ENCODE data around the gene MAP3K7. TPM values are rescaled to one million over a fixed set of nuclear protein-coding genes. Genes with fewer than 3 reads are reported as not detected.

Gene MAP3K7
- total RNA-seq, 2 experiments from 2014 or later = 9.0 to 9.3 TPM

DNA sequence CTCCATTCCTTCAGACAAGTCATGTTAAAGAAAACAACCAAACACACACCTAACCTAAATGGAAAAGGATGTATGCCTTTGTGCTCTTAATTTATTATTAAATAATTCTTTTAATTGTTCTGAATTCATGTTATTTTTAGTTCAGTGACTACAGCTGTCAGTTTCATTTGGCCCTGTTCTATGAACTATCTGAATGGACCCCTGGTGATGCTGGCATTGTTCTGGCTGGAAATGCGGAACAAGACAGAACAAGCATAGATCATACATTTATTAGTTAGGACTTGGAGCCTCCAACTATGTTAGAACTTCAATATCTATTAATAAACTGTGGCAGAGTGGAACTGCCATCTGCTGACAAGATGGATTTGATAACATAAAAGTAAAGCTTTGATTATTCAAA, 5.7 kb downstream of the MAP3K7 start:
- Histone ChIP-seq H3K27me3 (ENCODE audit: control insufficient read depth in 1 of 2, insufficient read depth in 2 of 2, low read length in 2 of 2) (no peaks in the 10 kb centered on the region), H3K4me3 (ENCODE audit: low read length) (no peak overlapping the region), H3K9me3 (ENCODE audit: control insufficient read depth in 1 of 2, insufficient read depth in 1 of 2, low read length in 2 of 2) (no peaks in the 10 kb centered on the region), H3K4me1 (ENCODE audit: insufficient read depth, low read length) (peaks cover 7% of the 10 kb centered on the region), H3K27ac (ENCODE audit: low read depth in 1 of 2, low read length in 2 of 2) (no peak overlapping the region), H3K36me3 (ENCODE audit: insufficient read depth, low read length) (peaks cover 3% of the 10 kb centered on the region)
- Mint-ChIP-seq H3K9me3 (no peaks in the 10 kb centered on the region), H3K4me1 (ENCODE audit: low read depth) (peaks cover 55% of the 10 kb centered on the region), H3K27me3 (no peaks in the 10 kb centered on the region), H3K4me3 (no peak overlapping the region), H3K27ac (no peak overlapping the region), H3K36me3 (ENCODE audit: low read depth) (peaks cover 9% of the 10 kb centered on the region)
- intact Hi-C loops (cut with DNase I, micrococcal nuclease) = loop anchor here (5.0 to 10.0 kb wide), 3 partner anchors 756 to 1226 kb away; partner anchors contain the start of genes CASP8AP2 (in 2 of the 2) and UBE2J1 (in 1 of the 2)
- ChIA-PET POLR2A (no interaction called here), CTCF (no interaction called here)
- DNase-seq (no peak), ATAC-seq (ENCODE audit: poor library complexity) (no peak)
- TF ChIP-seq, protein P1, sequence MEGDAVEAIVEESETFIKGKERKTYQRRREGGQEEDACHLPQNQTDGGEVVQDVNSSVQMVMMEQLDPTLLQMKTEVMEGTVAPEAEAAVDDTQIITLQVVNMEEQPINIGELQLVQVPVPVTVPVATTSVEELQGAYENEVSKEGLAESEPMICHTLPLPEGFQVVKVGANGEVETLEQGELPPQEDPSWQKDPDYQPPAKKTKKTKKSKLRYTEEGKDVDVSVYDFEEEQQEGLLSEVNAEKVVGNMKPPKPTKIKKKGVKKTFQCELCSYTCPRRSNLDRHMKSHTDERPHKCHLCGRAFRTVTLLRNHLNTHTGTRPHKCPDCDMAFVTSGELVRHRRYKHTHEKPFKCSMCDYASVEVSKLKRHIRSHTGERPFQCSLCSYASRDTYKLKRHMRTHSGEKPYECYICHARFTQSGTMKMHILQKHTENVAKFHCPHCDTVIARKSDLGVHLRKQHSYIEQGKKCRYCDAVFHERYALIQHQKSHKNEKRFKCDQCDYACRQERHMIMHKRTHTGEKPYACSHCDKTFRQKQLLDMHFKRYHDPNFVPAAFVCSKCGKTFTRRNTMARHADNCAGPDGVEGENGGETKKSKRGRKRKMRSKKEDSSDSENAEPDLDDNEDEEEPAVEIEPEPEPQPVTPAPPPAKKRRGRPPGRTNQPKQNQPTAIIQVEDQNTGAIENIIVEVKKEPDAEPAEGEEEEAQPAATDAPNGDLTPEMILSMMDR (IDR thresholded peaks at IDR 0.05) = no peak

DNA sequence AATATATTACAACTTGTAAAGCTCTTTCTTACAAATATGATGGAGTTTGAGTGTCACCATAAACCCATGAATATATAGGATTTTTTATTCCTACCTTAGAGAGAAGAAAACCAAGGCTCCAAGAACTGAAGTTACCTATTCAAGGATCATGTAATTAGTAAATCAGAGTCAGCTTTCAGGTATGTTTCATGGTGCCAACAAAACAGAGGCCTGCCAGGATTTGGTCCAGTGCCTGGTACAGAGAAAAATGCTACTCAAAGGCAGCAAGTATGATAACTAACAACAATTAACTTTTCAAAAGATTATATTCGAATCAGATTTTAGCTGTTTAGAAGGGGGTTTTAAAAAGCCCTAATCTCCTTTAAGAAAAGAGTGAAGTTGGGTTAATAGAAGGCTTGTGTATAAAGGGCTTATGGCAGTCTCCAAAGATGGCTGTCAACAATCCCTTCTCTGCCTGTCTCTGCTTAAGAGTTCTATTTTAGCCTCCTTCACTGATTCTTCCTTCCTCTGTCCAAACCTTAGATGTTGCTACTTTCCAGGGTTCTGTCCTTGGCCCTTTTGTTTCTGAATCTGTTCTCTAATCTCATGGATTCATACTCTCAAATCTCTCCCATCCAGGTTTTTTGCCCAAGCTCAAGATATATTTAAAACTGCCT, 7.8 kb downstream of the MAP3K7 start:
- Histone ChIP-seq H3K9me3 (ENCODE audit: control insufficient read depth in 1 of 2, insufficient read depth in 1 of 2, low read length in 2 of 2) (no peaks in the 10 kb centered on the region), H3K4me1 (ENCODE audit: insufficient read depth, low read length) (peaks cover 3% of the 10 kb centered on the region), H3K36me3 (ENCODE audit: insufficient read depth, low read length) (peaks cover 3% of the 10 kb centered on the region), H3K27ac (ENCODE audit: low read depth in 1 of 2, low read length in 2 of 2) (no peak overlapping the region), H3K27me3 (ENCODE audit: control insufficient read depth in 1 of 2, insufficient read depth in 2 of 2, low read length in 2 of 2) (no peaks in the 10 kb centered on the region), H3K4me3 (ENCODE audit: low read length) (no peak overlapping the region)
- no peak for ATAC-seq (ENCODE audit: poor library complexity)
- Mint-ChIP-seq H3K36me3 (ENCODE audit: low read depth) (peaks cover 8% of the 10 kb centered on the region), H3K27me3 (no peaks in the 10 kb centered on the region), H3K4me1 (ENCODE audit: low read depth) (peaks cover 41% of the 10 kb centered on the region), H3K9me3 (no peaks in the 10 kb centered on the region), H3K4me3 (no peak overlapping the region), H3K27ac (peak overlapping the region; percentile 42)
- ChIA-PET CTCF (no interaction called here), POLR2A (no interaction called here)
- intact Hi-C loops (cut with DNase I, micrococcal nuclease) = no loop called here
- TF ChIP-seq, protein P1 (IDR thresholded peaks at IDR 0.05) = no peak
- no peak for DNase-seq

GRCh38 chr6:90575267-90575666, 11.6 kb downstream of the MAP3K7 start:
- Mint-ChIP-seq H3K27ac (no peak overlapping the region), H3K4me1 (ENCODE audit: low read depth) (peaks cover 33% of the 10 kb centered on the region), H3K4me3 (no peak overlapping the region), H3K27me3 (no peaks in the 10 kb centered on the region), H3K9me3 (no peaks in the 10 kb centered on the region), H3K36me3 (ENCODE audit: low read depth) (peaks cover 18% of the 10 kb centered on the region)
- intact Hi-C loops (cut with DNase I, micrococcal nuclease) = no loop called here
- H3K27me3 ChIP-seq (ENCODE audit: control insufficient read depth in 1 of 2, insufficient read depth in 2 of 2, low read length in 2 of 2) = no peaks in the 10 kb centered on the region
- H3K9me3 ChIP-seq (ENCODE audit: control insufficient read depth in 1 of 2, insufficient read depth in 1 of 2, low read length in 2 of 2) = no peaks in the 10 kb centered on the region
- TF ChIP-seq, protein P1 (IDR thresholded peaks at IDR 0.05) = no peak
- DNase-seq = no peak
- no peak overlapping the region for H3K27ac ChIP-seq (ENCODE audit: low read depth in 1 of 2, low read length in 2 of 2)
- no peak overlapping the region for H3K4me3 ChIP-seq (ENCODE audit: low read length)
- H3K4me1 ChIP-seq (ENCODE audit: insufficient read depth, low read length) = no peaks in the 10 kb centered on the region
- CTCF ChIA-PET = no interaction called here
- peaks cover 9% of the 10 kb centered on the region for H3K36me3 ChIP-seq (ENCODE audit: insufficient read depth, low read length)
- POLR2A ChIA-PET = interaction anchor here (1.0 kb wide), 1 partner anchor 12 kb away, joined by 3 read pairs; the partner anchor contains the start of gene MAP3K7
- no peak for ATAC-seq (ENCODE audit: poor library complexity)

Measured in CD4-positive, alpha-beta T cell (primary cell).